Activated CD4-positive, alpha-beta T cell treated with anti-CD3 and anti-CD28 coated beads for 36 hours (primary cell): ENCODE results near the gene COPE. TPM values are rescaled to one million over a fixed set of nuclear protein-coding genes. Genes with fewer than 3 reads are reported as not detected.
A peak's percentile ranks its signal among the peaks of the same experiment; 100 is the strongest.

Experiments used
- ATAC-seq: fragments of 200-7000 bp; cut with Tn5 transposase; one replicate; pipeline ENCODE4 v1.10.0; 2021; ENCODE audit warnings: mild to moderate bottlenecking, moderate library complexity
- CTCF ChIA-PET: fragments of 350-600 bp; sonication (Branson Sonifier 250); formaldehyde crosslinking; loops from one replicate; lab custom pipeline; 2021; ENCODE audit warnings: antibody characterized with exemption; lab: Charles Lee
- POLR2A ChIA-PET: fragments of 350-600 bp; sonication (Branson Sonifier 250); formaldehyde crosslinking; loops from one replicate; lab custom pipeline; 2021; ENCODE audit warnings: antibody characterized with exemption, inconsistent platforms; lab: Charles Lee
- DNase-seq: peaks from one replicate; pipeline ENCODE4 v3.0.0-alpha.2; 2020
- H3K27ac Mint-ChIP-seq: one replicate; pipeline ENCODE4 v1.8.0; 2021; ENCODE audit warnings: mixed read lengths
- H3K27me3 Mint-ChIP-seq: one replicate; pipeline ENCODE4 v1.8.0; 2021; ENCODE audit warnings: mixed read lengths
- H3K36me3 Mint-ChIP-seq: one replicate; pipeline ENCODE4 v1.8.0; 2021; ENCODE audit warnings: low read depth, mixed read lengths
- H3K4me1 Mint-ChIP-seq: one replicate; pipeline ENCODE4 v1.8.0; 2021; ENCODE audit warnings: mixed read lengths
- H3K4me3 Mint-ChIP-seq: one replicate; pipeline ENCODE4 v1.8.0; 2021; ENCODE audit warnings: mild to moderate bottlenecking, moderate library complexity, mixed read lengths
- H3K9me3 Mint-ChIP-seq: one replicate; pipeline ENCODE4 v1.8.0; 2021; ENCODE audit warnings: low read depth, mixed read lengths
- intact Hi-C, 2 experiments: fragments of 100-400 bp; cut with DNase I in 1 of 2; cut with micrococcal nuclease in 1 of 2; formaldehyde crosslinking; loops; one replicate each; pipeline versions ENCODE4 v1.14.2 to v1.15.1; 2022 to 2024; cut with DNase I, micrococcal nuclease
- total RNA-seq, 2 experiments: library from RNA; stranded (reverse); gene quantifications; one replicate each; pipeline ENCODE4 v1.2.3, GENCODE V29; 2021

Gene COPE
- total RNA-seq, 2 experiments from 2014 or later = 158 to 182 TPM

- no peak for ATAC-seq
- DNase-seq = no peak
- Mint-ChIP-seq H3K36me3 (peaks cover 23% of the 10 kb centered on the region), H3K27ac (no peak overlapping the region), H3K9me3 (no peaks in the 10 kb centered on the region), H3K27me3 (peaks cover 3% of the 10 kb centered on the region), H3K4me1 (peaks cover 5% of the 10 kb centered on the region), H3K4me3 (no peak overlapping the region)
- POLR2A ChIA-PET = no interaction called here
- intact Hi-C loops = no loop called here
- CTCF ChIA-PET = interaction anchor here (0.9 kb wide), 1 partner anchor 21 kb away, joined by 3 read pairs; no protein-coding TSS in a partner anchor
Observed at GRCh38 chr19:18869781-18870530, 49.2 kb downstream of the COPE start.

- POLR2A ChIA-PET = no interaction called here
- ATAC-seq (no peak), DNase-seq (no peak)
- intact Hi-C loops = no loop called here
- Mint-ChIP-seq H3K4me1 (peaks cover 5% of the 10 kb centered on the region), H3K4me3 (no peak overlapping the region), H3K27me3 (peaks cover 3% of the 10 kb centered on the region), H3K9me3 (no peaks in the 10 kb centered on the region), H3K36me3 (peaks cover 26% of the 10 kb centered on the region), H3K27ac (no peak overlapping the region)
- CTCF ChIA-PET = interaction anchor here (0.6 to 0.9 kb wide), 2 partner anchors 20 to 329 kb away, joined by 3 read pairs; no protein-coding TSS in a partner anchor
Observed at GRCh38 chr19:18869023-18869618, 50.1 kb downstream of the COPE start.

DNA sequence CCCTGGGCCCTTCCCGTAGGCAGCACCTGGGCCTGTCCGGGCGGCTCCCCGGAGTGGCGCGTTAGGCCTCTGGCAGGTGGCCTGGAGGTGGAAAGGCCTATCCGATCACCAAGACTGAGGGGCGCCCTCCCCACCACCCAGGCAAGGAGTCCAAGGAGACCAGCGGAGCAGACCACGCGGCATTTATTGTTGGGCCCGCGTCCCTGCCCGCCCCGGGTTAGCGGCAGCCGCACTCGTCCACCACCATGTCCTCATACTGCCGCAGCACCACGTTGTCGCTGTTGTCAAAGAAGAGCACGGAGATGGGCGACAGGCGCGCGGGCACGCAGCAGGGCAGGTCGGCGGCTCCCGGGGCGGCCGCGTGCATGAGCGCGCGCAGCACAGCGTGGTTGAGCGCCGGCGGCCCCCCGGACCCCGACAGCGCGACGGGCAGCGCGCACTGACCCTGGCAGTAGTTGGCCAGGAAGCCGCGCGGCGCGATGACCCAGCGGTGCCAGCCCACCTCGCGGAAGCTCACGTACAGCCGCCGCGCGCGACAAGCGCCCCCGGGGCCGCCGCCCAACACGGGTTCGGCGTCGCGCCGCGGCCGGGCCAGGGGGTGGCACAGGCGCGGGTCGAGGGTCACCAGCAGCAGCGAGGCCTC, 50.7 kb downstream of the COPE start:
- H3K9me3 Mint-ChIP-seq = no peaks in the 10 kb centered on the region
- intact Hi-C loops = no loop called here
- ChIA-PET CTCF (interaction anchor here (0.6 kb wide), 1 partner anchor 329 kb away, joined by 3 read pairs; no protein-coding TSS in a partner anchor), POLR2A (no interaction called here)
- no peak overlapping the region for H3K27ac Mint-ChIP-seq
- no peak for ATAC-seq
- peaks cover 31% of the 10 kb centered on the region for H3K36me3 Mint-ChIP-seq
- H3K4me1 Mint-ChIP-seq = peaks cover 5% of the 10 kb centered on the region
- no peak overlapping the region for H3K4me3 Mint-ChIP-seq
- H3K27me3 Mint-ChIP-seq = peaks cover 3% of the 10 kb centered on the region
- no peak for DNase-seq

- ChIA-PET POLR2A (no interaction called here), CTCF (interaction anchor here (0.6 kb wide), 1 partner anchor 34 kb away, joined by 3 read pairs; no protein-coding TSS in a partner anchor)
- Mint-ChIP-seq H3K9me3 (no peaks in the 10 kb centered on the region), H3K27me3 (peaks cover 3% of the 10 kb centered on the region), H3K36me3 (peaks cover 31% of the 10 kb centered on the region), H3K27ac (no peak overlapping the region), H3K4me1 (peaks cover 5% of the 10 kb centered on the region), H3K4me3 (no peak overlapping the region)
- DNase-seq = no peak
- intact Hi-C loops = no loop called here
- no peak for ATAC-seq
Observed at GRCh38 chr19:18867751-18868150, 51.4 kb downstream of the COPE start.

GRCh38 chr19:18867199-18867598, 52.0 kb downstream of the COPE start:
- CTCF ChIA-PET = interaction anchor here (0.6 to 1.9 kb wide), 4 partner anchors 9 to 394 kb away, joined by 3 to 12 read pairs (median 4); no protein-coding TSS in a partner anchor
- no peak overlapping the region for H3K27ac Mint-ChIP-seq
- ATAC-seq = no peak
- no peaks in the 10 kb centered on the region for H3K9me3 Mint-ChIP-seq
- peaks cover 34% of the 10 kb centered on the region for H3K36me3 Mint-ChIP-seq
- H3K27me3 Mint-ChIP-seq = peaks cover 3% of the 10 kb centered on the region
- intact Hi-C loops = no loop called here
- no peak overlapping the region for H3K4me3 Mint-ChIP-seq
- POLR2A ChIA-PET = no interaction called here
- peaks cover 5% of the 10 kb centered on the region for H3K4me1 Mint-ChIP-seq
- no peak for DNase-seq

- intact Hi-C loops = no loop called here
- H3K9me3 Mint-ChIP-seq = no peaks in the 10 kb centered on the region
- H3K4me1 Mint-ChIP-seq = peaks cover 5% of the 10 kb centered on the region
- CTCF ChIA-PET = interaction anchor here (0.6 to 1.9 kb wide), 8 partner anchors 9 to 512 kb away, joined by 3 to 12 read pairs (median 4); no protein-coding TSS in a partner anchor
- ATAC-seq = no peak
- H3K4me3 Mint-ChIP-seq = no peak overlapping the region
- peaks cover 3% of the 10 kb centered on the region for H3K27me3 Mint-ChIP-seq
- no peak for DNase-seq
- POLR2A ChIA-PET = no interaction called here
- peaks cover 38% of the 10 kb centered on the region for H3K36me3 Mint-ChIP-seq
- H3K27ac Mint-ChIP-seq = no peak overlapping the region
Observed at GRCh38 chr19:18866800-18867123, 52.4 kb downstream of the COPE start.

DNA sequence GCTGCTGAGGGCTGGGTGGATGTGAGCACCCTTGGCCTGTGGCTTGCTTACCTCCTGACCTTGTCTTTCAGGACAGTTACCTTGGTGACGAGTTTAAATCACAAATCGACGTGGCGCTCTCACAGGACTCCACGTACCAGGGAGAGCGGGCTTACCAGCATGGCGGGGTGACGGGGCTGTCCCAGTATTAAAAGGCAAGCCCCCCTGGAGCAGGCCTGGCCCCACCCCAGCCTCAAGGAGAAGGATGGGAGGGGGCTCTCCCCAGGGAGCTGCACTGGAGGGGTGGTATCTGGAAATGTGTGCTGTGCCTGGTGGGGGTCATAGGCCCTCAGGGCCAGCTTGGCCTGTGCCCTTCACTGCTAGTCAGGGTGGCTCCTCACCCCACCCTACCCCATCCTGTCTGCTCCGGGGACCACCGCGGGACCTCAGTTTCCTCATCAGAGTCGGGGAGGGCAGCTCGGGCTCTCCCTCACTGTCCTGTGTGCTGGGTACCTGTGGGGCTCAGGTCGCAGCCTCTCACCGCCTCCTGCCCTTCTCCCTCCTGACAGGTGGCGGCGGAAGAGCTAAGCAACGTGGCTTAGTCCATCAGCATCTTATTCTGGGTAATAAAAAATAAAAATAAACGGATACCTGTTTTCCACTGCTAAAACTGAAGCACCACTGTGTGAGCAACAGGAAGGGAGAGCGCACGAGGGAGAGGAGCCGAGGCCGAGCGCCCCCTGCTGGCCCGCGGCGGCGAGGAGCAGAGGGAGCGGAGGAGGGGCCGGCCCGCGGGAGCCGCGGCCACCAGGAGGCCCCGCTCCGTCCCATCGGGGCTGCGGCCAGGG, 53.0 kb downstream of the COPE start:
- Mint-ChIP-seq H3K27me3 (peaks cover 3% of the 10 kb centered on the region), H3K4me1 (peaks cover 5% of the 10 kb centered on the region), H3K4me3 (no peak overlapping the region), H3K9me3 (no peaks in the 10 kb centered on the region), H3K27ac (no peak overlapping the region), H3K36me3 (peaks cover 43% of the 10 kb centered on the region)
- ChIA-PET CTCF (interaction anchor here (0.6 to 1.9 kb wide), 11 partner anchors 8 to 513 kb away, joined by 3 to 12 read pairs (median 4); no protein-coding TSS in a partner anchor), POLR2A (no interaction called here)
- intact Hi-C loops = no loop called here
- peak; percentile 92 for ATAC-seq
- peak; percentile 83 for DNase-seq

DNA sequence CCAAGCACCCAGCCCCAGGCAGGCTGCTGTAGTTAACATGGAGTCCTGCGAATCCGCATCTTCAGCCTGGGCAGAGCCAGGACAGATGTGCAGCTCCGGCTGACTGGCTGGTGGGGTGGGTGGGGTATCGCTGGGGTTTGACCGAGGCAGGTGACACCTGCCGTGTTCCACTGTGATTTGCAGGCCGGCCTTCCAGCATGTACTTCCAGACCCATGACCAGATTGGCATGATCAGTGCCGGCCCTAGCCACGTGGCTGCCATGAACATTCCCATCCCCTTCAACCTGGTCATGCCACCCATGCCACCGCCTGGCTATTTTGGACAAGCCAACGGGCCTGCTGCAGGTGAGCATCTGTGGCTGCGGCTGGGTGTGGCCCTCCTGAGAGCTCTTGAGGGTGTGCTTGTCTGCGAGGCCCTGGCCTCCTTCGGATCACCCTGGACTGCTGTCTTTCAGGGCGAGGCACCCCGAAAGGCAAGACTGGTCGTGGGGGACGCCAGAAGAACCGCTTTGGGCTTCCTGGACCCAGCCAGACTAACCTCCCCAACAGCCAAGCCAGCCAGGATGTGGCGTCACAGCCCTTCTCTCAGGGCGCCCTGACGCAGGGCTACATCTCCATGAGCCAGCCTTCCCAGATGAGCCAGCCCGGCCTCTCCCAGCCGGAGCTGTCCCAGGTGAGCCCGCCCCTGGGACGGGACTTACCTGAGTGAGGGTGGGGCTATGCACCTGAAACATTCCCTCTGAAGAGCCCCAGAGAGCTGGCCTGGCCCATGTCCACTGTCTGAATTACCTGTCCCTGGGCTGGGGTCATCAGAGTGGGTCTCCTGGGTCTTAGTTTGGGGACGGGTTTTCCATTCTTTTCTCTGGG, 53.8 kb downstream of the COPE start:
- intact Hi-C loops = no loop called here
- H3K27ac Mint-ChIP-seq = no peak overlapping the region
- no peak for ATAC-seq
- ChIA-PET POLR2A (no interaction called here), CTCF (interaction anchor here (0.7 to 1.9 kb wide), 8 partner anchors 7 to 121 kb away, joined by 3 to 12 read pairs (median 4); no protein-coding TSS in a partner anchor)
- peaks cover 51% of the 10 kb centered on the region for H3K36me3 Mint-ChIP-seq
- H3K4me3 Mint-ChIP-seq = no peak overlapping the region
- DNase-seq = no peak
- no peaks in the 10 kb centered on the region for H3K27me3 Mint-ChIP-seq
- H3K4me1 Mint-ChIP-seq = no peaks in the 10 kb centered on the region
- H3K9me3 Mint-ChIP-seq = no peaks in the 10 kb centered on the region

DNA sequence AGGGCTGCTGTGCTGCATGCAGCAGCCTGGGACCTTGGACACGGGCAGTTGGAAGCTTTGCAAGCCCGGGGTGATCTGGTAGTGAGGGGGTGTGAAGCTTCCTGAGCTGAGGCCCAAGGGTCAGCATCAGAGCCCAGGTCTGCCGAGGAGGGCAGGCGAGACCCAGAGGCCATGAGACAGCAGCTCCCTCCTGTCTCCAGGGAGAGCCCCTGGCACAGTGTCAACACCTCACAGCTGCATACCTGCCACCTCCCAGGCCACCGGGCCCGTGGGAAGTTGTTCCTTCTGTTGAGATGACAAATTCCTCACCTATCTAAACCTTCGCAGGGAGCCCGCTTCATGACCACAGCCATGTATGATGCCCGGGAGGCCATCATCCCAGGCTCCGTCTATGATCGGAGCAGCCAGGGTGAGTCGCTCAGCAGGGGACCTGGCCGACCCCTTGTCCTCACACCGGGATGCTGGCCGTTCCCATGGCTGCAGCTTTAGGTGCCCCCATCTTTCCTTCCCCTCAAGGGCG, 55.3 kb downstream of the COPE start:
- H3K36me3 Mint-ChIP-seq = peaks cover 53% of the 10 kb centered on the region
- H3K27ac Mint-ChIP-seq = no peak overlapping the region
- ChIA-PET POLR2A (interaction anchor here (1.1 kb wide), 1 partner anchor 55 kb away, joined by 5 read pairs; the partner anchor contains the start of genes COPE and DDX49), CTCF (interaction anchor here (0.7 to 1.5 kb wide), 6 partner anchors 11 to 337 kb away, joined by 3 to 4 read pairs (median 3); partner anchors contain the start of gene UPF1)
- H3K27me3 Mint-ChIP-seq = no peaks in the 10 kb centered on the region
- H3K4me1 Mint-ChIP-seq = no peaks in the 10 kb centered on the region
- intact Hi-C loops = no loop called here
- DNase-seq (no peak), ATAC-seq (no peak)
- no peaks in the 10 kb centered on the region for H3K9me3 Mint-ChIP-seq
- H3K4me3 Mint-ChIP-seq = no peak overlapping the region
